GM18520 (cell line): ENCODE measurements around the gene DNAH11.

Experiments
- ATAC-seq: cut with Tn5 transposase; IDR thresholded peaks from one replicate; pipeline ENCODE4 v1.9.1; 2021; ENCODE audit not compliant: unreplicated experiment

The DNAH11 gene

GRCh38 chr7:21550076-21550475 is 7.2 kb downstream of the DNAH11 start:
- ATAC-seq = no peak

- ATAC-seq = no peak
These were observed 8.1 kb downstream of the DNAH11 start for GRCh38 chr7:21550821-21551531.

- no peak for ATAC-seq
These were observed 19.5 kb downstream of the DNAH11 start for GRCh38 chr7:21562385-21562784.

GRCh38 chr7:21565614-21566013 is 22.8 kb downstream of the DNAH11 start:
- ATAC-seq = no peak

GRCh38 chr7:21566094-21566493 is 23.3 kb downstream of the DNAH11 start:
- no peak for ATAC-seq

- ATAC-seq = no peak
These were observed 25.9 kb downstream of the DNAH11 start for GRCh38 chr7:21568762-21569161.

- no peak for ATAC-seq
These were observed 29.8 kb downstream of the DNAH11 start for GRCh38 chr7:21572331-21573313.

GRCh38 chr7:21579341-21580072 is 36.7 kb downstream of the DNAH11 start:
- peak; percentile 43 for ATAC-seq

- ATAC-seq = peak; percentile 51
These were observed 37.3 kb downstream of the DNAH11 start for GRCh38 chr7:21580073-21580521.

GRCh38 chr7:21585070-21585724 is 42.4 kb downstream of the DNAH11 start:
- ATAC-seq = no peak

GRCh38 chr7:21587139-21587784 is 44.4 kb downstream of the DNAH11 start:
- ATAC-seq = no peak

GRCh38 chr7:21596801-21597200 is 54.0 kb downstream of the DNAH11 start:
- no peak for ATAC-seq

GRCh38 chr7:21603462-21603861 is 60.6 kb downstream of the DNAH11 start:
- no peak for ATAC-seq

- no peak for ATAC-seq
These were observed 61.3 kb downstream of the DNAH11 start for GRCh38 chr7:21603972-21604749.

GRCh38 chr7:21605008-21605585 is 62.3 kb downstream of the DNAH11 start:
- no peak for ATAC-seq

GRCh38 chr7:21608465-21608864 is 65.6 kb downstream of the DNAH11 start:
- no peak for ATAC-seq

- no peak for ATAC-seq
These were observed 68.3 kb downstream of the DNAH11 start for GRCh38 chr7:21611129-21611528.

GRCh38 chr7:21616091-21616490 is 73.3 kb downstream of the DNAH11 start:
- no peak for ATAC-seq

- no peak for ATAC-seq
These were observed 74.1 kb downstream of the DNAH11 start for GRCh38 chr7:21616796-21617436.
